GM18502 (cell line): ENCODE data around the gene VAV2.

ENCODE experiments used
- ATAC-seq: cut with Tn5 transposase; IDR thresholded peaks from one replicate; pipeline ENCODE4 v1.9.1; 2021; ENCODE audit warnings: mild to moderate bottlenecking; ENCODE audit not compliant: unreplicated experiment, poor library complexity

The VAV2 gene

DNA sequence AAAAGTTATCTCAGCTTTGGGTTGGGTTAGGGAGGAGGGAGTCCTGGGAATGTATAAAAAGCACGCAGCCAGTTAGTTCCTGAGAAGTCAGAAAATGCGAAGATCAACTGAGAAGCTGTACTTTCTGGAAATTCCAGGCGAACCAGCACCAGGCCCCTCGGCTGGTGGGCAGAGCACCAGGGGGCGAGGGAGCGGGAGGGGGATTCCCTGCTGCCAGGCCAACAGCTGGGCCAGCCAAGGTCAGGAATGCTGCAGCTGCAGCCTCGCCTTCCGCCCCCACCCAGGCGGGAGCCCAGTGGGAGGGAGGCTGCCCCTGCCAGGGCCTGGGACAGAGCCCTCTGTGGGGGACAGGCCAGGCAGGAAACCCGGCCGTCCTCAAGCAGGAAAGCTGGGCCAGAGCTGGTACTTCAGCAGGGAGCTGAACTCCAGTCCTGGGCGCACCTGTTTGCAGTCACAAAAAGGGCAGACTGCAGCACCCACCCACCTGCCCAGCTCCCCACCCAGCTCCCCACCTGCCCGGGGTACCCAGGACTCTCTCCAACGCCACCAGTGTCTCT, 35.5 kb downstream of the VAV2 start:
- no peak for ATAC-seq

DNA sequence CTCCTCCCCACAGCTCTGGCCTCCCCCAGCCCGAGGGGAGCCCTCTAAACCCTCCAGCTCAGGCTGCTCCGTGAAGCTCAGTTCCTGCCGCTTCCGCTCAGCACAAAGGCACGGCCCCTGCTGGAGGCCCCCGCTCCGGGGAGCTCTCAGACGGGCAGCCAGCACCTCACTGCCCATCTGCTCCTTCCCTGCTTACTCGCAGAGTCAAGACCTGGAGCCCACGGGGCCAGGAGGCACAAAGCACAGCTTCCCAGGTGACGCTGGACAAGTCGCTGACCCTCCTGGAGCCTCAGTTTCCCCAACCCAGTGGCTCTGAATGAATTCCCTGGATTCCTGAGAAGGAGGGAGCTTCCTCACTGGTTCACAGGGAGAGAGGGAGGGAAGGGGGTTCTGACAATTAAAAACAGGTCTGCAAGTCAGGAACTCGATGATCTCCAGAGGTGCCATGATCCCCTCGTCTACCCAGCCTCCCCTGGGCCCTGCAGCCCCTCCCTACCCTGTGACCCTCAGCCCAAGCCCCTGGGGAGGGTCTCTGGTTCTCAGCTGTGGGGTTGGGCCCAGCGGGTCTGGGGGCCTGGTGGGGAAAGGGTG, 36.2 kb downstream of the VAV2 start:
- peak; percentile 27 for ATAC-seq

DNA sequence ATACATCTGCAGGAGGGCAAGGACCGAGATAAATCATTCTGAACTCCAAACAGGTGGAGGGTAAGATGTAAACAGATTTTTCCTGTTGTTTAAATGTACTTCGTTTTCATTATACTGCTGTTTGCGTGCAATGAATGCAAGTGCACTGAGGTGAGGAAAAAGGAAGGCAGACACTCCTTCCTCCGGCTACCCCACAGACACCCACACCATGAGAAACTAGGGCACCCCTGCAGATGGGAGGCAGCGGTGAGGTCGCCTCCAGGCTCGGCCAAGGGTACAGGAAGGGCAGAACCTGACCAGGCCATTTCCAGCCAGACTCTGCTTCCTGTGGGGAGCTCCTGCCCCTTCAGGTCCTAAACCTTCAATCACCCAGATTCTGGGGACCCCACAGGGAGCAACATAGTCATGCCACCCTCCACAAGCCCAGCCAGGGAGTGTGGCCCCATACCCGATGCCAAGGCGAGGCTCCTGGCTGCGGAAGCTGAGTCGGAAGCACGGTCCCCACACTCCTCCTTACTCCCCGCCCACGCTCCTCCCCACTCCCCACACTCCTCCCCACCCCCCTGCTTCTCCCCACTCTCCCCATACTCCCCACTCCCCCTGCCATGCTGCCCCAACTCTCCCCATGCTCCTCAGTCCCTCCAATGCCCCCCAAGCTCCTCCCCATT, 37.1 kb downstream of the VAV2 start:
- no peak for ATAC-seq

DNA sequence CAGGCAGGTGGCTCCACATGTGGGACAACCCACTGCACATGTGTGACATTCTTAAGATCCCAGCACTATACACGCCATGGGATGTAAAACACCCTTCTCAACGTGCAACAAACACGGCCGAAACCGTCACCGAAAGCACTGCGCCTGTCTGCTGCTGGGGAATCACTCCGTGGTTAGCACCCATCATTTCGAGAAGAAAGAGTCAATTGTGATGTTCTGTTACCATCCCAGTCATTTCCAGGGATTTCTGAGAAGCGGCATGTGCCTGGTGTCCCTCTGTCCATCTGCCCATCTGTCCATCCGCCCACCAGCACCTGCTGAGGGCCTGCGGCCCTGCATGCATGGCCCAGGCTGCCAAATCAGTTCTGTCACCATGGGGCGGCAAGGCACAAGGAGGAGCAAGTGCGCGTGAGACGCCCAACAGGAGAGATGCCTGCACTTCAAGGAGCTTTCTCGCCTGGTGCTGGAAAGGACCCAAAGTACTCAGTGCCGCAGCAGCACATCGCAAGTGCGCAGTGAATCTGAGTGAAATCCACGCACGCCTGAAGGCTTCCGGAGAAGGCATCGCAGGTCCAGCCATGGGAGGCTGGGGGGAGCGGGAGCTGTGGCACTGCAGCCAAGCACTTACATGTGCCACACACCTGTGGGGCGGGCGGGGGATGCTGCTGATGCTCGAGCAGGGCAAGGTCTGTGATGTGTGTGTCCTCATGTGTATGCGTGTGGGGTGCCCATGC, 38.0 kb downstream of the VAV2 start:
- ATAC-seq = no peak

DNA sequence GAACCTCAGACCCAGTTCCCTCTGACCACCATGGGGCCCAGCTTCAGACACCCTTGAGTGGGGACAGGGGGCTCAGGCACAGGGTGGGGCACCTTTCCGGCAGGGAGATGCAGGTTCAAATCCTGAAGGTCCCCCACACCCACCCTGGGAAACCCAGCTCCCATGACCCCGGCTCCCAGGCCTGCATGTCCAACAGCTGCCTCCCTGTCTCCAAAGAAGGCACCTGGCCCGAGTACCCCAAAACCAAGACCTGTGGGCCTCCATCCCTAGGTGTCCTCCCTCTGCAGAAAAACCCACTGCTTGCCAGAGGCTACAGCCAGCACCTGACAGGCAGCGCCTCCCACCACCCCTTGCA, 38.5 kb downstream of the VAV2 start:
- ATAC-seq = no peak

DNA sequence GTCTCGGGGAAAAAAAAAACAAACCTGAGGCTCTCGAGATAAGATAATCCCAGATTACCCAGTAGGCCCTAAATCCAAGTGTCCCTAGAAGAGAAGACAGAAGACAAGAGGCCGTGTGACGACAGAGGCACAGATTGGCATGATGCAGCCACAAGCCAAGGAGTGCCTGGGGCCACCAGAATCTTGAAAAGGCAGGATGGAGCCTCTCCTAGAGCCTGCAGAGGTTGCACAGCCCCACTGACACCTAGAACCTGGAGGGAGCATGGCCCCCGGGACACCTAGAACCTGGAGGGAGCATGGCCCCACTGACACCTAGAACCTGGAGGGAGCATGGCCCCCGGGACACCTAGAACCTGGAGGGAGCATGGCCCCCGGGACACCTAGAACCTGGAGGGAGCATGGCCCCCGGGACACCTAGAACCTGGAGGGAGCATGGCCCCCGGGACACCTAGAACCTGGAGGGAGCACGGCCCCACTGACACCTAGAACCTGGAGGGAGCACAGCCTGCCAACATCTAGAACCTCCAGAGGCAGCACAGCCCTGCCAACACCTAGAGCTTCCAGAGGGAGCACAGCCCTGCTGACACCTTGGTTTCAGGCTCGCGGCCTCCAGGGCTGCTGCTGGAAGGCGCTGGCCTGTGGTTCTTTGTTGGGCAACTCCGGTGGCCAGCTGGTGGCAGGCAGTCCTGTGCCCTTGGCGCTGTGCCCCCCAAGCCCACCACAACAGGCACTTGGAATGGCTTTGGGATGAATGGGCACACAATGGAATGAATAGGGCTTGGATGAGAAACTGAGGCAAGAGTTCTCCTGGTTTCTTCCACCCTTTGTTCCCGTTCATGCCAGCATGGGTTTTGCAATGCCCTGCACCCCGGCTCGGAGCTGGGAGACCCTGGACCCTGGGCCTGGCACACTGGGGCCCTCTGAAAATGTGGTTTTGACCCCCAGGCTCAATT, 39.2 kb downstream of the VAV2 start:
- no peak for ATAC-seq

DNA sequence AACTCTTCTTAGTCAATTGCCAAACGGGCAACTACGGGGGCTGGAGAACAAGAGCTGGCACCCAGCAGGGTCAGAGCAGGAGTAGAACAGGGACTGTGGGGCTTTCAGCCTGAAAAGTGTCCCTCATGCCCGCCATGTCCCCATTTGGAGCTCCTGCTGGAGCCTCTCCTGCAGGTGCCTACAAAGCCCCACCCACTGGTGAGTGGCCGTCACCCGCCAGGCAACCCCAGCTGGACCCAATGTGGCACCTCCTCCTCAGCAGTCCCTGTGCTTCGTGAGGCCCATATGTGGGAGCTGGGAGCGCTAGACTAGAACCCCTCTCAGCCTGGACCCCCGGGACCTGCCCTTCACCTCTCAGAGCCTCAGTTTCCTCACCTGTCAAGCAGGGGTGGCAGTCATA, 40.9 kb downstream of the VAV2 start:
- ATAC-seq = no peak

DNA sequence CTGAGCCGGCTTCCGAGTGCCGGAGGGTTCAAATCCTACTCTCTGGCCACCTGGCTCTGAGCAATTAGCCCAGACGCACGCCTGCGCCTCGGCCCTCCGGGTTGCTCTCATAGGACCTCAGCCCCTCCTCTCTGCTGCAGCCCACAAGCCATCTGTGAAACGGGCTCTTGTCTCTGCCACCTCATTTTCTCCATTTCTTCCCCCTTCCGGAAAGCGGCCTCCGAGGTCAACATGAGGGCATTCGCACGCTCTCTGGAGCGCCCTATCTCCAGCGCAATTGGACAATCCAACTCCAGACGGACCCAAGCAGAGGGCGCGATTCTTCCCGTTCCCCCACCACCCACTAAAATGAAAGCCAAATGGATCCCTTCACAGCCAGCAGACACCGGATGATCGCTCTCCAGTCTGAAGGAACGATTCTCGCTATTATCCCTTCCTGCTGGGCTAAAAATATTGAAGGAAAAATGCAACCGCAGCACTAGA, 41.5 kb downstream of the VAV2 start:
- ATAC-seq = no peak

DNA sequence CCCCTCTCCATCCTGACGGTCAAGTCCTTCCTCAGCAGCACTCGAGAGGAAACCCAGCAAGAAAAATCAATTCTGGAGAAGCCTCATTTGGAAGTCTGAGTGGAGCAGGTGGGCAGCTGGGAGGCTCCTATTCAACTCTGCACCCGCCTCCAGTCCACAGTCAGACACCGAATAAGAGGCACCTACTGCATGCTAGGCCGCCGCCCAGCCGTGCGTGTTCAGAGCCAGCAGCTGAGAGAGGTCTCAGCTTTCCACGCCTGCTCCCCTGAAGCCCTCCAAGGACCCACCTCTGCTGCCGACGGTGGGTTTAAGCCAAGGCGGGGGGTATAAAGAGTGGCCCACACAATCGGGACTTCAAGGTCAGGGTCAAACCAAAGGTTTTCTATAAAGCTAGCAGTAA, 41.9 kb downstream of the VAV2 start:
- ATAC-seq = no peak

DNA sequence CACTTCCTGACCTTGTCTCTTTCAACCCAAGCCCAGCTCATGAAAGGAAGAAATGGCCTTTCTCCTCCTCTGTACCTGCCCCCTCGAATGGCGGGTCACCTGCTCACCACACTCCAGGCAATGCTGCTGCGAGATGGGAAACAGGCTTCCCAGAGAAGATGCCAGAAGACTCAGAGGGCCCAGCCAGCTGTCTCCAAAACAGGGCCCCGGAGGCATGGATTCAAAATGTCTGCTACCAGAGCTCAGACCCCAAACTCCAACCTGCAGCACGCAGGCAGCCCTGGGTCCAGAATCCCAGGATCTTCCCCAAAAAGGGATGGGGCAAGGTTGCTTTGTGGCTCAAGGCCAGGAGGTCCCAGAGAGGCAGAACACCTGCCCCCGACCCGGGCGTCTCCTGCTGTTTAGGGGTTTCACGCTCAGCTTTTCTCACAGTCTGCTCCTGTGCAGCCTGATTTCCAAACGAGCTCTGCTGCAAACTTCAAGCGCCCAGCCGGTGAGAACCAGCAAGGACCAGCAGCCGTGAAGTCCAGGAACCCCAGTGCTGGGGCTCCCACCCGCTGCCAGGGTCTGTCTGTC, 42.5 kb downstream of the VAV2 start:
- ATAC-seq = no peak

DNA sequence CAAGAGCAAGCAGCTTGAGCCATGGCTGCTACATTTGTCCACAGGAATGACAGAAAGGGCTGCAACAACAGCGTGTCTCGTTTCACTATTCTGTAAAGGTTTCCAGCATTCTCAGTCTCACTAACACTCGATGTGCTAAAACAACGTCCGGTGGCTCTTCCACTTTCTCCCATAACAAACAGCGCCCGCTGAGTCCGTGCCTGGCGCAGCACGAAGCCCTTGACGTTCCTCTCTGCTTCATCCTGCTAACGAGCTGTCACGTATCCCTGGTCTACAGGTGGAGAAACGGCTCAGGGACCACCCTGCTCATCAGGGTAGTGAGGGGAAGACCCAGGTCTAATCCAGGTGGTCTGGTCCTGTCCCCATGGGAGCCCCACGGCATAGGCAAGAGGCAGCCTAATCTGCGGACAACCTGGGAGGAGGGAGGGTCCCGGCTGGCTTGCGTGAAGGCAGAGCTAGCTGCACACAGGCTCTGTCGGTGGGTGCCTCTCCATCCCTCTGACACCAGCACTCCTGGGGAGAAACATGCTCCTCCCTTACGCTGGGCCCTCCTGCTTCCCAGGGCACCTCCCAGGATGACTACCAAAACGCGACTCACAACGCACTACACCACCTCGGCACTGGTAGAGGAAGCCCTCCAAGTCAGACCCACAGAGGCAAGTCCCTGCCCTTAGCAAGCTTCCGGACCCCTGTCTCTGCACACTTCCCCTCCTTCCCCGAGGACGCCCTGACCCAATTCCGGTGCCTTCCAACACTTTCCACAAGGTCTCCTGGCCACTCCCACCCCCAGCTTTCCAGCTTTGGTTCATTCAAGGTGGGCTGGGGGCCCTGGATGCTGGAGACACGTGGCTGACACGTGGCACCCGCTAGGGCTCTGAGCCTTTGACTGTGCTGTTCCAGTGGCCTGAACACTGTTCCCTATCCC, 43.3 kb downstream of the VAV2 start:
- ATAC-seq = no peak

DNA sequence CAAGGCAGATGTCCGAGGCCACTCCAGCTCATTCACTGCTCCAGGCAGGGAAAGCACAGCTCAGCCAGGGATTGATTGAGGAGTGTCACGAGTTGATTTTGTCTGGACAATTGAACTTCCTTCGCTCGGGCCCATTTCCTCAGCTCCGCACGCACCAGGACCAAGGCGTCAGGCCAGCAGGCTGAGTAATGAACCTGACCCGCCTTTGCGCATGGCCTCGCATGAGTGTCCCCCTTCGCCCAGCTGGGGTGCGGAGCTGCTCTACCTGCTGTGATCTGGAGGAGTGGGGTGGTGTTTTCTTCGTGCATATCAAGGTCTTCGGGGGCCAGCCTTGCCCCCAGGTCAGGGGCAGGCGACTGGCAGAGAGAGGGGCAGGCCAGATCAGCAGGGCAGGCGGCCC, 44.0 kb downstream of the VAV2 start:
- no peak for ATAC-seq

DNA sequence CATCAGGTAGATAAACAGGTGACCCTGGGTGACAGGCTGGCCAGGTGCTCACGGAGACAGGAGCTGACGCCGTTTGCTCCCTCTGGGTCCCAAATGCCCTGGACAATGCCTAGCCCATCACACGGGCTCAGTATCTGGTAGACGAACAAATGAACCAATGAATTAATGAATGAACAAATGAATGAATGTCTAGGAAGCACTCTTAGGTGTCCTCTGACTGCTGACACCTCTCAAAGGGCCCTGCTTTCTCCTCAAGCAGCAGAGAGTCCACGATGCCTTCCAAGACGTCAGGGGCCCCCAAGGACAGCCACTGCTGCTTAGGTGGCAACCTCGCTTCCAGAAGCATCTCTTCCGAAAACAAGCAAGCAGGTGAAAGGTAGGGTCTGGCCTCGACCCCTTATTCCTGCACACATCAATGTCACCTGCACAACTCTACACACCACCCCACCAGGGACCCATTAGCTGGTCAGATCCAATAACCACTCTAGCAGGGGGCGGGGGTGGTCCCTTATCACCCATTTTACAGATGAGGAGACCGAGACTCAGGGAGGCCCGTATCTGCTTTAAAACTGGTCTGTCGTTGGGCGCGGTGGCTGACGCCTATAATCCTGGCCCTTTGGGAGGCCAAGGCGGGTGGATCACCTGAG, 45.2 kb downstream of the VAV2 start:
- ATAC-seq = no peak

DNA sequence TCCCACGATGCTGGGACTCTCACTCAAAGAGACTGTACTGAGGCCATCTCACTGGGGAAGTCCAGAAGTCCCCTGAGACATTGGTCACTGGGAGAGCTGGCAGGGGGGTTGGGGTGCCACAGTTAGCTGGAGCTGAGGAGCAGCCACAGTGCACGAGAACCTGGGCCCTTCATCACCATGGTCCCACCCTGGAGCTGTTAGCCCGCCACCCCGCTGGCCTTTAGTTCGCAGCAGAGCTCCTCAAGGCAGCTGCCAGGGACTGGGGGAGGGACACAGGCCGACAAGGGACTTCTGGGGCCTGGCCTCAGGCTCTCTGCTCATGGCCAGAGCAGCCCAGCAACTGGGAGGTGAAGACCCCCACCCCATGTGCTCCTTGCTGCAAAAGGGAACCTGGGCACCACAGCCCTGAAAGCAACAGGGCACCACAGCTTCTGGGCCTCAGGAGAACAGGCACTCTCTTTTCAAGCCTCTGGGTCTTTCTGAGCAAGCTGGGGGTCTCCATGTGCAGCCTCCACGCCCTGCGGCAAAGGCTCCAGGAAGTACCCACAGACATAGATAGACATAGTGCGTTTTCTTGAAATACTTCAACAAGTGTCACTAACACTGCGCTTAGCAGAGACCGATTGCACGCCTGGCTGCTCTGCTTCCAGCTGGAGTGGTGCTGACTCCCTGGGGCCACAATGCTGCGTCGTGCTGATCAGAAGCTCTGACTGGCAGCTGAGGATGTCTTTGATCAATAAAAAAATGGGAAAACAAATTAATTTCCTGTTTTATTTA, 46.0 kb downstream of the VAV2 start:
- ATAC-seq = peak; percentile 16

DNA sequence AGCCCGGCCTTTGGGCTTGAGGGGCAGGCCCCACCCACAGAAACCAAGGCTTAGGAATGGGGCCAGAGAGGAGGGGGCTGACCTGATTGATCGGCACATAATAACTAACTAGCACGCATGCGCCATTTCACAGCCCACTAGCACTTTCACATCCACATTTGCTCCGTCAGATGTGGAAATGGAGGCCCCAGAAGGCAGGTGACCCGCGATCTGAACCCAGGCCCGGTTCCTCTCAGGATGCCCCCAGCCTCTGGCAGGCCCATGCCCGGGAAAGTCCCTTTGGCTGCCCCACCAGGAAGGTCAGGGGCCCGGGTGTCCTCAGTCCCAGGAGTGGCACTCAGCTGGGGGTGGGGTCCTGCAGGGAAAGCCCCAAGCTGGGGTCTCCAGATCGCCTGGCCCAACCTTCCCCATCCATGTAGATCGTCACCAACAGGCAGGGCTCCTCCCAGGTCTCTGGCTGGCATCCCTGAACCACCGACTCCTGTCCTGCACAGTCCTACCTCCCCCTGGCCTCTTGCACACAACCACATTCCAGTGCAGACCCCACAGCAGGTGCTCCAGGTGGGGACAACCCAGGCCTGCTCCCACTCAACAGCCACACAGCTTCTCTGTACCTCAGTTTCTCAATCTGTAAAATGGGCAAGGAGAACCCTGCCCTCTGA, 46.7 kb downstream of the VAV2 start:
- ATAC-seq = peak; percentile 64

DNA sequence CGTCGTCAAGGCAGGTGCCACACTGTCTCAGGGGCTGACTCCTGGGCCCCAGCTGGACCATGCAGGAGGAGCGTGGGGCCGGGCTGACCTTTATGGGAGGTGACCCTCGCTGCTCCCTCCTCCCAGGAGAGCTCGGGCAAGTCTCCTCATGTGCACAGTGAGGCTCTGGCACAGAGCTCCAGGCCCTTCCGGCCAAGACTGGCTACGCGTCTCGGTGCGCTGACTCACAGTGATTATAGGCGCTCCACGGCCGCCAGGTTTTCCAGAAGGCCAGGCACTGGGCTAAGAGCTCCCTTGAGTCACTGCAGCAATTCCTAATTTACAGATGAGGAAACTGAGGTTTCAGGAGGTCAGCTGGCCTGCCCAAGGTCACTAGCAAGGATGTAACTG, 47.4 kb downstream of the VAV2 start:
- no peak for ATAC-seq
